ENCODE measurements around the gene SH3RF3.

SH3RF3 gene

GRCh38 chr2:109481599-109481998, 352.6 kb downstream of the SH3RF3 start:
- H3K9me3 ChIP-seq (ENCODE audit: severe bottlenecking): no peaks in the 10 kb centered on the region
- no peak overlapping the region for H3K4me3 ChIP-seq (ENCODE audit: severe bottlenecking)
- no peaks in the 10 kb centered on the region for H3K4me1 ChIP-seq (ENCODE audit: insufficient read depth, poor library complexity, severe bottlenecking)
- no peaks in the 10 kb centered on the region for H3K36me3 ChIP-seq (ENCODE audit: low read depth)
- no peak overlapping the region for H3K27ac ChIP-seq (ENCODE audit: poor library complexity, severe bottlenecking)
- ATAC-seq (ENCODE audit: low read depth): no peak
- H3K27me3 ChIP-seq (ENCODE audit: insufficient read depth, poor library complexity, severe bottlenecking): no peaks in the 10 kb centered on the region
- TF ChIP-seq CTCF (IDR thresholded peaks at IDR 0.05; ENCODE audit: poor library complexity, severe bottlenecking): no peak
- no peak for DNase-seq (ENCODE audit: low spot score)

GRCh38 chr2:109482361-109482861, 353.4 kb downstream of the SH3RF3 start:
- no peak for TF ChIP-seq CTCF (IDR thresholded peaks at IDR 0.05; ENCODE audit: poor library complexity, severe bottlenecking)
- no peaks in the 10 kb centered on the region for H3K36me3 ChIP-seq (ENCODE audit: low read depth)
- no peak overlapping the region for H3K27ac ChIP-seq (ENCODE audit: poor library complexity, severe bottlenecking)
- no peaks in the 10 kb centered on the region for H3K27me3 ChIP-seq (ENCODE audit: insufficient read depth, poor library complexity, severe bottlenecking)
- no peak for ATAC-seq (ENCODE audit: low read depth)
- no peak overlapping the region for H3K4me3 ChIP-seq (ENCODE audit: severe bottlenecking)
- no peaks in the 10 kb centered on the region for H3K4me1 ChIP-seq (ENCODE audit: insufficient read depth, poor library complexity, severe bottlenecking)
- no peak for DNase-seq (ENCODE audit: low spot score)
- no peaks in the 10 kb centered on the region for H3K9me3 ChIP-seq (ENCODE audit: severe bottlenecking)

GRCh38 chr2:109486711-109487535, 357.9 kb downstream of the SH3RF3 start:
- no peaks in the 10 kb centered on the region for H3K27me3 ChIP-seq (ENCODE audit: insufficient read depth, poor library complexity, severe bottlenecking)
- no peaks in the 10 kb centered on the region for H3K9me3 ChIP-seq (ENCODE audit: severe bottlenecking)
- no peak for ATAC-seq (ENCODE audit: low read depth)
- H3K4me1 ChIP-seq (ENCODE audit: insufficient read depth, poor library complexity, severe bottlenecking): no peaks in the 10 kb centered on the region
- no peak overlapping the region for H3K4me3 ChIP-seq (ENCODE audit: severe bottlenecking)
- no peak for DNase-seq (ENCODE audit: low spot score)
- no peak overlapping the region for H3K27ac ChIP-seq (ENCODE audit: poor library complexity, severe bottlenecking)
- no peaks in the 10 kb centered on the region for H3K36me3 ChIP-seq (ENCODE audit: low read depth)
- no peak for TF ChIP-seq CTCF (IDR thresholded peaks at IDR 0.05; ENCODE audit: poor library complexity, severe bottlenecking)

- no peak overlapping the region for H3K4me3 ChIP-seq (ENCODE audit: severe bottlenecking)
- ATAC-seq (ENCODE audit: low read depth) (no peak), DNase-seq (ENCODE audit: low spot score) (no peak)
- H3K27ac ChIP-seq (ENCODE audit: poor library complexity, severe bottlenecking): no peak overlapping the region
- H3K36me3 ChIP-seq (ENCODE audit: low read depth): no peaks in the 10 kb centered on the region
- no peaks in the 10 kb centered on the region for H3K4me1 ChIP-seq (ENCODE audit: insufficient read depth, poor library complexity, severe bottlenecking)
- no peak for TF ChIP-seq CTCF (IDR thresholded peaks at IDR 0.05; ENCODE audit: poor library complexity, severe bottlenecking)
- no peaks in the 10 kb centered on the region for H3K9me3 ChIP-seq (ENCODE audit: severe bottlenecking)
- no peaks in the 10 kb centered on the region for H3K27me3 ChIP-seq (ENCODE audit: insufficient read depth, poor library complexity, severe bottlenecking)
Measured at GRCh38 chr2:109487536-109487869, 358.5 kb downstream of the SH3RF3 start.

Data from RWPE2 (cell line).